ENCODE data around the gene TCN1.
"Not testable (repeated sequence)": the region's sequence is repeated elsewhere in the genome, so short reads cannot be mapped to it uniquely, and the experiment has no call there.

TCN1 gene

DNA sequence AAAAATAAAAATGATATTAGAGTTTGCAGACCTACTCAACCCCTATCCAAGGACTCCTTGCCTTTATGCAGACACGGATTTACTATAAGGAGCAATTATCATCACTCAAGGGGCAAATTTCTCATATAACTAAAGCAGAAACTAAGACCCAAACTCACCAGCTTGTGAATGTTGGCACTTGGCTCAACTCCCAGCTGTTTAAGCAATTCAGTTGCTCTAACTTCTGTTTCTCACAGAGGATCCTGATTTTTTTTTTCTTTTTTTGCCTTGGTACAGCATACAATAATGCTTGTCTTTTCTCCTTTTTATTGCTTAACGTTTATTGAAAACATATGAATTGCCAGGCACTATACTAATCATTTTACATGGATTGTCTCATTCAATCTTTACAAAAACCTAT is 11.4 kb downstream of the TCN1 start:
- DNase-seq, result no peak

DNA sequence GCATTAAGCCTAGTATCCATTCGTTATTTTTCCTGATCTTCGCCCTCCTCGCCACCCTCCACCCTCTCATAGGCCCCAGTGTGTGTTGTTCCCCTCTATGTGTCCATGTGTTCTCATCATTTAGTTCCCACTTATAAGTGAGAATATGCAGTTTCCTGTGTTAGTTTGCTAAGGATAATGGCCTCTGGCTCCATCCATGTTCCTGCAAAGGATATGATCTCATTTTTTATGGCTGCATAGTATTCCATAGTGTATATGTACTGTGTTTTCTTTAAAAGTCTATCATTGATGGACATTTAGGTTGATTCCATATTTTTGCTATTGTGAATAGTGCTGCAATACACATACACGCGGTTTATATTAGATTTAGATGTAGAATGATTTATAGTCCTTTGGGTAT is 14.9 kb downstream of the TCN1 start:
- DNase-seq, result not testable (repeated sequence)

DNA sequence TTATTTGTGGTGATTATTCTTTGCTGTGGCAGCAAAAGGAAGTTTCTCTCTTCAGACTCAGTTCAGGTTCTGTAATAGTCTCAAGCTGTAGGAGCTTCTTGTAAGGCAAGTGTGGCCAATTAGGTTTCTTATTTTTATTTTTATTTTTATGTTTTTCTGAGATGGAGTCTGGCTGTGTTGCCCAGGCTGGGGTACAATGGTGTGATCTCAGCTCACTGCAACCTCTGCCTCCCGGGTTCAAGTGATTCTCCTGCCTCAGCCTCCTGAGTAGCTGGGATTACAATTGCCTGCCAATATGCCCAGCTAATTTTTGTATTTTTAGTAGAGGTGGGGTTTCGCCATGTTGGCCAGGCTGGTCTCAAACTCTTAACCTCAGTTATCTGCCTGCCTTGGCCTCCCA is 16.7 kb downstream of the TCN1 start:
- DNase-seq, result not testable (repeated sequence)

DNA sequence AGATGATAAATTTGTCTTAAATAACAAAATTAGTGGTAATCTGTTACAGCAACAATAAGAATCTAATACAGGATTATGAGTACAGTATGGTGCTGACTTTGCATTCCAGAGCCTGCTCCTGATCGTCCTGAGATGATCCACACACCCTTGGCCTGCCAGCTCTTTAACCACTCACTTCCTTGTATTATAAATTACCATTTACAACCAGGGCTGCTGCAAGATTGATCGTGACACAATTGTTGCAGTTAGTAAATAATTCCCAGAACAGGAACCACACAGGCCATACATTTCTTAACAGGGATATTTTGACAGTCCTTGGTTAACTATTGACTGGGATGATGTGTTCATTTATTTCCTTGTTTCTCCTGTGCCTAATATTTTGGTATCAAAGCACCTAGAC is 17.2 kb downstream of the TCN1 start:
- no peak for DNase-seq

DNA sequence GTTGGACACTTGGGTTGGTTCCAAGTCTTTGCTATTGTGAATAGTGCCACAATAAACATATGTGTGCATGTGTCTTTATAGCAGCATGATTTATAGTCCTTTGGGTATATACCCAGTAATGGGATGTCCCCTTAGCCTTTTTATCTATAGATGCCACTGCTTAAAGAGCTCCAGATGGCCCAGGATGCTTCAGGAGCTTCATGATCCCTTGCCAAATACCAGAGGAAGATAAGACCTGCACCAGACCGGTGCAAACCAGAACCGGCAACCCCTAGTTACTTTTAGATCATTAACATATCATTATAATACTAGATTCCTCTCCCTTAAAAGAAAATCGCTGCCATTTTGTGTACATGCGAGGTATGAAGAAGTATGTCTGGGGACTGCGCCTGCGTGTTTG is 17.8 kb downstream of the TCN1 start:
- not testable (repeated sequence) for DNase-seq

DNA sequence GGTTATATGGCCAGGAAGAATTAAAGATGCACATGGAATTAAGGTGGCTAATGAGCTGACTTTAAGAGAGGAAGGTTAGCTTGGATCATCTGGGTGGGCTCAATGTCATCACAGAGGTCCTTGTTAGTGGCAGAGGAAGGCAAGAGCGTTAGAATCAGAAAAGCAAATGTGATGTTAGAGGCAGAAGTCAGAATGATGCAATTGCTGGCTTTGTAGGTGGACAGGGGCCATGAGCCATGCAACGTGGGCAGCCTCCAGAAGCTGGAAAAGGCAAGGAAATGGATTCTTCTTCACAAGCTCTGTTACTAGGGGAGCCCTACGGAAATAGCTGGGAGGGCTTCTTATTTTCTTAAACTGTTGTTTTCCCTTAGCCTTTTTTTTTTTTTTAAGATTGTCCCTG is 18.7 kb downstream of the TCN1 start:
- DNase-seq, result no peak

DNA sequence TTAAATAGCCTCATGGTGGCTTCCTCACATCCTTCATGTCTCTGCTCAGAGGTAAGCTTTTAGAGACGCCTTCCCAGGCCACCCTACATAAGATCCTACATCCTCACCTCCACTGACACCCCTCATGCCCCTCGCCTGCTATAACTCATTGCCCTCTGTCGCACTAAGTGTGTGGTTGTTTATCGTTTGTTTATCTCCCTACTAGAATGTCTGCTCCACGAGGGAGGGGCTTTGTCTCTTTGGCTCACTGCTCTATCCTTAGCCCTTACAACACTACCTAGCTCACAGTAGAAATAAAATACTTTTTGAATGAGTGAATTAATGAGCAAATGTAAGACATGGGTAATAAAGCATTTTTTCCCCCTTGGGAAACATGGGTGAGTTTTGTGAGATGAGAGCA is 19.7 kb downstream of the TCN1 start:
- DNase-seq, result no peak

DNA sequence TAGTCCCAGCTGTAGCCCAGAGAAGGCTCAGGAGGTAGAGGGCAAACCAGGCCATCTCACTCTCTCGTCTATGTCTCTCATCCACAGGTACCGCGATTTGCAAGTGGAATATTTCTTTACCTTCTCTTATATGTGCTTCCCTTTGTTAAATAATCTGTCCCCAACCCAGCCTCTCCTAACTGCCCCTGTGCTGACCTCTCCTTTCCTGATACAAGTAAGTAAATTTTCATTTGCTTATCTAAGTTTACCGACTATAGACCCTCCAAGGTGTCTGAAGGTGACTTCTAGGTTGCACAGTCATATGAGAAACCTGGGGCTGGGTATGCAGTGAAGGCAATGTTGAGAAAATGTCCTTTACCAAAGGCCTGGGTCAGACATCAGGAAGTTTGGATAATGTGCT is 20.9 kb downstream of the TCN1 start, which contains the start of gene CBLIF:
TSS of gene CBLIF (minus strand) at position 101 of the 400 bp plus-strand sequence. CDS start at position 55, 46 bp downstream.
- no peak for DNase-seq

DNA sequence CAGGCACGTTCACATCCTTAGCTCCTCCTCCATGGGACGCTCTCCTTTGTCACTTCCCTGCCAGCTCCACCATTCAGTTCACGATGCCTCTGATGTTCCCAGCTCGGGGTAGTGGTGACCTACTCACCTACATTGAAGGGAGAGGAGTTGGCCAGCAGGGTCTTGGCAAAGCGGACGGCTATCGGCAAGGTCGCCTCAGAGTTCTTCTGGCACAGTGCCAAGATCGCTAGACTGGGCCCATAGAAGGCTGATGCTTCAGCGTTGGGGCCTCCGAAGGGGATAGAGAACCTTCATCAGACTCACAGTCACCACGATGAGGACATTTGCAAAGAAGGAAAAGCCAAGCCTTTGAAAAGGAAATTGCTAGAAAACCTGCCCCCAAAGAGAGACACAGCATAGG is 24.0 kb downstream of the TCN1 start:
- DNase-seq, result no peak

DNA sequence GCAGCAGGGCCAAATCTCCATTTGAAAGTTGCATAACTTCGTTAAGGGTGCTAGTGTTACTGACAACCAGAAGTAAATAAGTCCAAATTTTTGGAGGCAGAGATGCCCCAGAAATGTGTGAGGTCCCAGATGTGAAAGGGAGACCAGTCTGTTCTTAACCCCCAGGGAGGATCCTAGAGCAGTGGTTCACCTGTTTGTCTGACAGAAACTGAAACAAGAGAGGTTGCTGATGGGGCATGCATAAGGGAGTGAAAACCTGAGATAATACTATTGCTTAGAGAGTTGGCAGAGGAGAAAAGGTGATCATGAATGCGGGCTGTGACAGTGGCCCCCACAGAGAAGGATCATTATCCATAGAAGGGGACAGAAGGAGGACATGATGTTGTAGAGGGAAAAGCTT is 24.8 kb downstream of the TCN1 start:
- no peak for DNase-seq

DNA sequence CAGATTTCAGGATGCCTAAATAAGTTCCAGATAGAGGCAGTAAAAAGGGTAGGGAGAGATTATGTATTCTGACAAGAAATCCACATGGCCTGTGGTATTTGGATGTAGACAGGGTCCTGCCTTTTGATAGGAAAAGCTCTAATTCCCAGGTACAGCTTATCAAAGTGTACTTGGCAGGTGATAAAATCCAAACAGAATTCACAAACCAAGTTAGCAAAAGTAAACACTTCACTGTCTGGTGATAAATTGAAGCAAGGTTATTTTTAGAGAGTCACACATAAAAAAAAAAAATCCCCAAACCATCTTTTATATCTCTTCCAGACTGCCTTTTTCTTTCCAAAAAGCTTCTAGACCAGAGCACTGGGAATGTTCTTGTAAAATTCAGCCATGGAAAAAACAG is 26.7 kb downstream of the TCN1 start:
- DNase-seq, result no peak

DNA sequence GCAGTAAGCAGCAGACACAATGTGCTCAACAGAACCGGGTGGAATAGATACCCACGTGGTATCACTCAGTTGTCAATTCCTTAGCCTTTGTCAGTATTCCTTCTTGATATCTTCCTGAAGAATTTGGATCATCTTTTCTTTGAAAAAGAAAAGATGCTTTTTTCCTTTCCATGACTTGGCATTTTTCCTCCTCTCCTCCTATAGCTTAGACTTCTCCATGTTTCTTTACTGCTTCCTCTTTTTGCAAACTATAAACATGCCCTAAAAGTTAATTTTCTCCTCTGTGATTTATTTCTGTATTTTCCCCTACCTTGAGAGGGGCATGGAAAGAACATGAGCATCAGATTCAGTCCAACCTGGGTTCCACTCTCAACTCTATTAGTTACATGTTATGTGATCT is 32.7 kb downstream of the TCN1 start:
- DNase-seq, result no peak

DNA sequence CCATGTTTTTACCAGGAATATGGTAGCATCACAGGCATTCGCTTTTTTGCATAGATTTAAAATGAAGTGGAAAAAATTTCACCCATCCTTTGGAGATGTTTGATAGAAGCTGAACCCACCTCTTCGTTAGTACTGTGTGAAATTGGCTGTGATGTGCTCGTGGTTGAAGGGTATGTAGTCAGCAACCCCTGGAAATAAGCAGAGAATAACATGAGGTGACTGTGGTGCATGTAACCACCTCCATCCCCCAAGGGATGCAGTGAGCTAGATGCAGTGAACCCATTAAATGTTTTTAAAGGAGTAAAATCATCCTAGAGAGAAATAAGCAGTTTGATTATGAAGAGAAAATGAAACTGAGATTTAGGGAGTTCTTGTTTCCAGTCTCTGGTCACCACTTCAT is 36.9 kb downstream of the TCN1 start:
- DNase-seq, result no peak

DNA sequence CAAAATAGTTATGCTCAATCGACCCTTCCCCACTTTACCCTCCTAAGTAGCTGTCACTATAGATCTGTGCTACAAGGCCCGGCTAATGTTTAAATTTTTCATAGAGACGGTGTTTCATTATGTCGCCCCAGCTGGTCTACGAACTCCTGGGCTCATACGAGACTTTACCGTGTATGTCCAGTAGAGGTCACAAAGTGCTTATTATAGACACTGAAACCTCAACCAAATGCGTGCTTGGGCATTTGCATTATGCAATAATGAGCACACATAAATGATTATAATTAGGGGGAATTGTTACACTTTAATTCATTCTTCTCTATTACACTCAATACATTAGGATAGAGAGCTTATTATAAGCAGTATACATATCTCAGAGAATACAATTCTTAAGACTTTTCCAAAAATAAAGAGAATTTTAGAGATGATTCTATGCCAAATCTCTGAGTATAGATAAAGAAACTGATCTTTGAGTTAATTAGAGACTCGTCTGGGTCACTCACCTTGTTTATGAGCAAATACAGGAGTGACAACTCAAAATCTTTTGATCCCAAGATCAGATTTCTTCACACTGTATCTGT is 43.2 kb downstream of the TCN1 start:
- peak; percentile 29 for DNase-seq

DNA sequence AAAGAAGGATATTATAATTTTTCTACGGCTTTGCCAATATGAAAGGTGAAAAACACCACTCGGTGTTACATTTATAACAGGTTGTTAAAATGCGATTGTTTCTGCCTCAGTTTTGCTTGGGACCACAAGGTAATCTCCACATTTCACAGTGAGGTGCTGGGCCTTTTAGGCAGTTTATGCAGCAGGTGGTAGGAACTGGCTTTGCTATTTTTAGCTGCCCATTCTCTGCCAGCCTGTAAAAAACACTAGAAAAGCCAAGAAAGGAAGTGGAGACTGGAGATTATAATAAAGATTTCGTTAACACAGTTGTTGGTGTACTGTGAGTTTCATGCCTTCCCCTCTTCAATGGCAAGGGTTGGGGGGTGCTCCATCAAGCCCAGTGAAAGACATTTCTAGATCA is 47.7 kb downstream of the TCN1 start:
- no peak for DNase-seq

DNA sequence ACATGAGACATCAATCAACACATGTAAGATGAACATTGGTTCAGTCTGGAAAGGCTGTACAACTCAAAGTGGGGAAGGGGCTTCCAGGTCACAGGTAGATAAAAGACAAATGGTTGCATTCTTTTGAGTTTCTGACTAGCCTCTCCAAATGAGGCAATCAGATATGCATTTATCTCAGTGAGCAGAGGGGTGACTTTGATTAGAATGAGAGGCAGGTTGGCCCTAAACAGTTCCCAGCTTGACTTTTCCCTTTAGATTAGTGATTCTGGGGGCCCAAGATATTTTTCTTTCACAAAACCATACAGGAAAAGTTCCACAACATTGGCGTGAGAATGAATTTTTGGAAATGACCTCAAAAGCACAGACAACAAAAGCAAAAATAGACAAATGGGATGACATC is 49.9 kb downstream of the TCN1 start:
- not testable (repeated sequence) for DNase-seq

DNA sequence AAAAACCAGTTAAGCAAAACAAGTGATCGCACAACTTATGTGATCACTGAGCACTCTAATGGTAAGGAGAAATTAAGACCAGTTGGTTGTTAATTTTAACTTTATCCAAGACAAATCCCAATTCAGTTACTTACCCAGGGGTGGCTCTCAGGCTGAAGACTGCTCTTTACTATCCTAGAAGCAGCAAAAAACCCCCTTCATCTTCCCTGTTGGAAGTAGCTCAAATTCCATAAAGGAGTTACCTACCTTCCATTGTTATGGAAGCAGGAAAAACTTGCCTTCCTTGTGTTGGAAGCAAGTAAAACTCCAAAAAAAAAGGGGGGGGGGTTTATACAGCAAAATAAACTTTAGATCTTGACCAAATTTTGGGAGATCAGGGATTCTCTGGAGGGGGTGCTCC is 50.5 kb downstream of the TCN1 start:
- no peak for DNase-seq

DNA sequence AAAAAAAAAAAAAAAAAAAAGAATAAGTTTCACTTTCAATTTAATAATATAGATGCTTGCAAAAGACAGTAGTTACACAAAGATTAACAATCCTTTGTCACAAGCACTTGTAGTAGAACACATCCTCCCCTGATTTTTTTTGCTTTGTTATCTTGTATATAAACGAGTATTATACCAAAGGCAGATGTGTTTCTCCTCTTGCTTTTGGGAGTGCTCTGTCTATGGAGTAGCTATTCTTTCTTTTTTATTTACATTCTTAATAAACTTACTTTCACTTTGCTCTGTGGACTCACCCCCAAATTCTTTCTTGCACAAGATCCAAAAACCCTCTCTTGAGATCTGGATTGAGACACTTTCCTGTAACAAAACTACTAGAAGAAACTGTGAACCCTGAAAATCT is 52.3 kb downstream of the TCN1 start:
- no peak for DNase-seq

DNA sequence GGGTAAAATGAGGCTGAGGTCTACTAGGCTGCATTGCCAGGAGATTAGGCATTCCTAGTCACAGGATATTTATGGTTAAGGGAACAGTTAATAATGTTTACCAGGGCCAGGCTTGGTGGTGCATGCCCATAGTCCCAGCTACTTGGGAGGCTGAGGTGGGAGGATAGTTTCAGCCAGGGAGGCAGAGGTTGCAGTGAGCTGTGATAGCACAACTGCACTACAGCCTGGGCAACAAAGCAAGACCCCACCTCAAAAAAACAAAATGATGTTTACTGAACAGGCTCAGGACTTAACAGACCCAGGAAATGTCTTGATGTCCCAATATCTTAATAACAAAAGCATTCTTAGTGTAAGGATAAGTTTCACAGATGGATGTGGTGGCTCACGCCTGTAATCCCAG is 52.9 kb downstream of the TCN1 start:
- DNase-seq, result no peak

DNA sequence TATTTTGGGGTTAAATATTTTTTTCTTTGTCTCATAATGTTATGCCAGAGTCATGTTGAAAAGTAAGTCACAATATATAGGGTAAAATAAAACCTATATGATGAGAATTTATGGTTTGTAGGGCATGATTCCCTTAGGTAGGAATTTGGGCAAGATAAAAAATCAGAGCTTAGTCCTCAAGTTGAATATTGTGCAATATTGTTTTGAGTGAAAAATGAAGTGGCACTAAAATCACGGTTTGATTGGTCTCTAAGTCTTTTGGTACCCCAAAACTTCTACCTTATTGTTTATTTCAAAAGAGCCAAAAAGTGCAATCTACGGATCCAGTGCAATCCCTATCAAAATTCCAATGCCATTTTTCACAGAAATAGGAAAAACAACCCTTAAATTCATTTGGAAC is 54.1 kb downstream of the TCN1 start:
- no peak for DNase-seq

DNA sequence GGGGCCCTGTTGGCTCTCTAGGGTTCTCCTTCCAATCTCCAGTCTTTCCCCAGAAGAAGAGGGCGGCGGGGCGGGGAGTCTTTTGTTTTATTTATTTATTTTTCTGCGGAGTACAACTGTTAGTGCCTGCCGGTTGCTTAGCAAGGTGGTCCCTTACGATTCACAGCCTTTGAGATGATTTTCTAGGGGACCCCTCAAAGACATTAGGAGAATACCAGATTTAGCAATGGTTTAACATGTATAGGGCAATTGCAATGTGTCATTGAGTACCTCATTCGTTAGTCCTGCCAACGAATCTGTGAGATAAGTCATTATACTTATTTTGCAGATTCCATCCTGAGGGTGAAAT is 55.4 kb downstream of the TCN1 start:
- no peak for DNase-seq

DNA sequence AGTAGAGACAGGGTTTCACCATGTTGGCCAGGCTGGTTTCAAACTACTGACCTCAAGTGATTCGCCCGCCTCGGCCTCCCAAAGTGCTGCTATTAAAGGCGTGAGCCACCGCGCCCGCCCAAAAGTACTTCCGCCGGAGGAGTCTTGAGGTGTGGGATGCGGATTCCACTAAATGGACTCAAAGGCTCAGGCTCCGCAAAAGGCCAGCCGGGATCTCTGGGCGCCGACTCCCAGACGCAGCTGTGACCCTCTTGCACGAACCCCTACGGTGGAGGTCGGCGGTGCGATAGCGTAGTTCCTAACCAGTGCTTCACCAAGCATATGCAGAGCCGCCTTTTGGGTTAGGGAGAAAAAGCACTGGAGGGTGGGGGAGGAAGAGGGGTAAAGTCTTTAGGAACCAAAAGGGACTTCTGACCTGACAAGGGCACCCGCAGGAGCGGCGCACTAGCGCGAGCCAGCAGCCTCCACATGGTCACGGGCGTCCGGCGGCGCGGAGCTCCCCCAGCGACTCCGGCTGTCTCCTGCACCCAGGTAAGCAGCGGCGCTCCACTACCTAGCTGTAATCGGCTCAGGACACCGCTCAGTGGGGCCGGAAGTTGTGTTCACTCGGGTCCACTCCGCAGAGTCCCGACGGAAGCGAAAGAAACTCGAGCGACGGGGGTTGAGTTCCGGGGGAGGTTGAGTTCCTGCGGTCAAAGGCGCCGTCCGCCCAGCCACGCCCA is 55.9 kb downstream of the TCN1 start, which contains the start of gene MRPL16:
TSS of gene MRPL16 (minus strand) at position 590 of the 722 bp plus-strand sequence. CDS start at position 470, 120 bp downstream.
- peak; percentile 83 for DNase-seq

DNA sequence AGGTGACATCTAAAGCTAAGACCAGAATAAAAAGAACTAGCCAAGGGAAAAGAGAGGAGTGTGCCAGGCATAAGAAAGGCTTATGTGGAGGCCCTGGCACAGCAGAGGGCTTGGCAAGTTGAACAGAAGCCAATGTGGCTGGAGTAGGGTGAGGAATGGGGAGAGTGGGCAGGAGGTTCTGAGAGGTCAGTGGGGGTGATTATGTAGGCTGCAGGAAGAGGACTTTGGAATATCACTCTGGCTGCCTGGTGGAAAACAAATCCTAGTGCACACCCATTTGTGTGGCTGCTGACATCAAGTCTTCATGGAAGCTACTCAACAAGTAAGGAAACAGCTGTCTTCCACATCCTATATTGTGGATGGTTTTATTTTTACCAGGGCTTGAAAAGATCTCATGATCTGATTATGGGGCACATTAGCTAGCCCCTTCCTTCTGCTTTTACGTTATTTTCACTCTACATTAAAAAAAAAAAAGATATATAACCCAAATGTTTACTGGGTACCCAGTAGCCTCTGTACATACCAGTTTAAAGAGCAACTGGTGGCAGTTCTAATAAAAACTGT is 59.2 kb downstream of the TCN1 start:
- DNase-seq, result no peak

DNA sequence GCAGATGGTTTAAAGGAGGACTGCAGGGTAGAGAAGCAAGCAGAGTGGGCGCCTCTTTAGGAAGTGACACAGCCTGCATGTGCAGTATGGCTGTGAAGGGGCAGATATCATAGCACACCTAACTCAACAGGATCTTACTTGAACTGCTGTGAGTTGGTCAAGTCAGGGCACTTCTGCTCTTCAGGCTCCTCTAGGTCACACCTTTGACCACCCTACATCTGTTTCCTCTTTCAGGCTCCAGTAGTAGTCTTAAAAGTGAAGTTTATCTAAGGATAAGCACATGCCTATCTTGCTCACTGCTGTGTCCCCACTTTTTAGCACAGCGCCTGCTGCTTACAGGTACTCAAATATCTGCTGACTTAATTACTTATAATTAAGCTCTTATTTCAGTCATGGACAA is 62.2 kb downstream of the TCN1 start:
- DNase-seq, result no peak

All from fibroblast of upper back skin (primary cell).